Progenitor cell of endocrine pancreas (in vitro differentiated cells): ENCODE results near the gene STPG4. TPM values are rescaled to one million over a fixed set of nuclear protein-coding genes. Genes with fewer than 3 reads are reported as not detected.
A peak's percentile ranks its signal among the peaks of the same experiment; 100 is the strongest.
"Not testable (repeated sequence)": the region's sequence is repeated elsewhere in the genome, so short reads cannot be mapped to it uniquely, and the experiment has no call there.

Experiments
- DNase-seq: peaks from one replicate; pipeline ENCODE4 v3.0.0; 2021; ENCODE audit warnings: low spot score; ENCODE audit not compliant: unreplicated experiment
- H3K27ac Mint-ChIP-seq: 2 replicates; pipeline ENCODE4 v1.8.0; 2021; ENCODE audit warnings: mild to moderate bottlenecking, moderate library complexity, mixed read lengths
- H3K27me3 Mint-ChIP-seq: 2 replicates; pipeline ENCODE4 v1.8.0; 2021; ENCODE audit warnings: mixed read lengths
- H3K36me3 Mint-ChIP-seq: 2 replicates; pipeline ENCODE4 v1.8.0; 2022; ENCODE audit warnings: mixed read lengths; ENCODE audit not compliant: insufficient read depth
- H3K4me1 Mint-ChIP-seq: 2 replicates; pipeline ENCODE4 v1.8.0; 2021; ENCODE audit warnings: low read depth, mixed read lengths
- H3K4me3 Mint-ChIP-seq: 2 replicates; pipeline ENCODE4 v1.8.0; 2021; ENCODE audit warnings: low read depth, mild to moderate bottlenecking, moderate library complexity, mixed read lengths
- H3K9me3 Mint-ChIP-seq: 2 replicates; pipeline ENCODE4 v1.8.0; 2021; ENCODE audit warnings: low read depth, mixed read lengths
- CTCF ChIP-seq: fragments of 200-600 bp; sonication (generic); IDR thresholded peaks from one replicate; pipeline ENCODE4 v1.5.0; 2021; ENCODE audit warnings: antibody characterized with exemption, mild to moderate bottlenecking; ENCODE audit not compliant: unreplicated experiment
- total RNA-seq: library from RNA; stranded (reverse); gene quantifications from 2 replicates; pipeline ENCODE4 v1.2.1, GENCODE V29; 2021

Gene STPG4
- total RNA-seq, 1 donor from 2014 or later = 0.34 TPM

DNA sequence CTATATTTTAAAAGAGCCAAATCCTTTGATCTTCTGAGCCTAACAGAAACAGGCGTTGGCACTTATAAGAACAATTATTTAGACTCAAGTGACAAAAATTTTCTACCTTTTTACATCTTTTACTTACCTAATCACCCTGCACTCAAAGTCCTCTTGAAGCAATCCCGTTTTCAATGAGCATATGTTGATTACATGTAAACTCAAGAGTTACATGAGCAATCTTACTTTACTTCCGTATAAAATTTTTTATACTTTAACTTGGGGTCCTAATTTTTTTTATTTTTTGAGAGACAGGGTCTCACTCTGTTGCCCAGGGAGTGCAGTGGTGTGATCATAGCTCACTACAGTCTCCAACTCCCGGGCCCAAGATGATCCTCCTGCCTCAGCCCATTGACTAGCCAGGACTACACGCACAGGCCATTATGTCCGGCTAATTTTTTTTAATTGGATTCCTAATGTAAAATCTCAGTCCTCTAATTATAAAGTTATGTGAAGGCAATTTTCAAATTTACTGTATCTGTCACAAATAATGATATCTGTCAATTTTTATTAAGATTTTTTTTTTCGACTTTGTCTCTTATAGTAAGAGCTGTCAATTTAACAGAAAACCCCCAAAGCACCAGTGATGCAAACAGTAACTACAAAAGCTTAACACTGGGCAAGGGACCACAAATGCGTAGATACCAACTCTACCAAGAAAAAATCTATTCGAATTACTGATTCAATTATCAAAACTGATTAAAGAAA lies 19.1 kb upstream of the STPG4 start:
- H3K9me3 Mint-ChIP-seq = no peaks in the 10 kb centered on the region
- TF ChIP-seq CTCF = no peak
- peak overlapping the region; percentile 95 for H3K4me3 Mint-ChIP-seq
- peak overlapping the region; percentile 29 for H3K27ac Mint-ChIP-seq
- DNase-seq = no peak
- peaks cover 62% of the 10 kb centered on the region for H3K4me1 Mint-ChIP-seq
- H3K27me3 Mint-ChIP-seq = no peaks in the 10 kb centered on the region
- peaks cover 8% of the 10 kb centered on the region for H3K36me3 Mint-ChIP-seq

DNA sequence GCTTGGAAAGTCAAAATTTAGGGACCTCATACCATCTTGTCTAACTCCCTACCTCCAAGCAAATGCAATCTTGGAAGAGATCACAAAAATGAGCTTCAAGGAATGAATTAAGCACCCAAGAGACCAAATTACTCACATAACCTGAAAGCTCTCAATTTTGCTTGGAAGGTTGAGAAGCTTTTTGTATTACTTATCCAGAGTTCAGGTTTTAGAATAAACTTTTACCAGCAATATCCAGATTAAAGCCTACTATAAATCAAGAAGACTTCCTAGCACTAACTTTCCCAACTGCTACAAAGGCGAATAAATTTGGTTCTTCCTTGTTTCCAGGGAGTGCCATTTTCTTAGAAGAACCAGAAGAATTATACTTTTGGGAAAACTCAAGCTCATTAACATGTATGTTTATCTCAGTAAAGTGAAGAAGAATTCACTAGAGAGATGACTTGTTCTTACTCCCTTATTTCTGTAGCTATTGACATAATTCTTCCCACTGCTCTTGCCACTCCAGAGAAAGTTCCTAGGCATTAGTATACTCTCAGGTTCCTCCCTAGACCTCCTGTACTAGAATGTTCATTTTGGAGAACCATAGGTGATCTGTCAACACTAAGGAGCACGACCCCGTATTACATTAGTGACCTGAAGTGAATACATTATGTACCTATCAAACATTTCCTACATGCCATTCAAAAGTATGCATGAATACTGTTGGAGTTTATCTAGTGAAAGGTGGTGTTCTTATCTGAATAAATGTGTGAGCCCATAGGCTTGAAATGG lies 18.0 kb upstream of the STPG4 start:
- H3K27me3 Mint-ChIP-seq = no peaks in the 10 kb centered on the region
- H3K4me3 Mint-ChIP-seq = peak overlapping the region; percentile 95
- no peaks in the 10 kb centered on the region for H3K9me3 Mint-ChIP-seq
- peak overlapping the region; percentile 6 for H3K27ac Mint-ChIP-seq
- peaks cover 12% of the 10 kb centered on the region for H3K36me3 Mint-ChIP-seq
- H3K4me1 Mint-ChIP-seq = peaks cover 62% of the 10 kb centered on the region
- no peak for TF ChIP-seq CTCF
- no peak for DNase-seq

DNA sequence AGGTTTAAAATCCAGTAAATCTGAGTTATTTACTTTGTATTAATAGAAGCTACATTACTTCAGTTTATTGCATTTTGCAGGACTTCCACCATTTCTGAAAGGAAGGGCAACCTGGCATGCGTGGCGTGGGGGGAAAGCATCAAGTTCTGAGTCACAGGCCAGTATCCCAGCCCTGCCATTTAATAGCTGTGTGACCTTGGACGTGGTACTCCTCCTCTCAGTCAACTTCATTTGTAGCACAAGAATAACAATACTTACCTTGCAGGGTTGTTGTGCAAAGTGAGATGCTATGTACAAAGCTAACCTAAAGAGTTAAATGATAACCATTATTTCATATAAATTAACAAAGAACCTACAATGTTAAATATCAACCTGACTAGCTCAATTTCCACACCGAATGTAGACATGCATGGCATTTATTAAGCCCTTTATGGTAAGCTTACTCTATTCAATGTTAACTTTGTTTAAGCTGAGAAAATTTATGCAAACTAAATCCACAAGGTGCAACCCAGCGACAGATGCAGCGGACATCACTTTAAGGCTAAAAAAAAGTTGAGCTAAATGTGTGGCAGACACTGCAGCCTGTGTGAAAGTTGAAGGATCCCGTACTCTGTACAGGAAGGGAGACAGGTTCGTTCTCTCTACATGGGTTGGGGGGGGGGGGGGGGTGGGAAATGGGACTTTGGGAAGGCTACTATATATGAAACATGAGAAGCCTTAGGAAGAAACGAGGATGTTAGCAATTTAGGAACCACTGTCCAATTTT lies 17.2 kb upstream of the STPG4 start:
- H3K4me3 Mint-ChIP-seq = peak overlapping the region; percentile 53
- no peak for DNase-seq
- peaks cover 60% of the 10 kb centered on the region for H3K4me1 Mint-ChIP-seq
- TF ChIP-seq CTCF = no peak
- H3K36me3 Mint-ChIP-seq = peaks cover 14% of the 10 kb centered on the region
- no peaks in the 10 kb centered on the region for H3K27me3 Mint-ChIP-seq
- H3K27ac Mint-ChIP-seq = peak overlapping the region; percentile 37
- H3K9me3 Mint-ChIP-seq = no peaks in the 10 kb centered on the region

- no peaks in the 10 kb centered on the region for H3K27me3 Mint-ChIP-seq
- H3K9me3 Mint-ChIP-seq = no peaks in the 10 kb centered on the region
- DNase-seq = no peak
- H3K4me1 Mint-ChIP-seq = peaks cover 48% of the 10 kb centered on the region
- TF ChIP-seq CTCF = no peak
- peak overlapping the region; percentile 89 for H3K27ac Mint-ChIP-seq
- H3K4me3 Mint-ChIP-seq = no peak overlapping the region
- H3K36me3 Mint-ChIP-seq = peaks cover 19% of the 10 kb centered on the region
These were observed 14.7 kb upstream of the STPG4 start for GRCh38 chr2:47169784-47170183.

GRCh38 chr2:47168895-47169294 lies 13.8 kb upstream of the STPG4 start:
- H3K27me3 Mint-ChIP-seq, H3K27ac Mint-ChIP-seq, H3K4me3 Mint-ChIP-seq, DNase-seq, H3K9me3 Mint-ChIP-seq: not testable (repeated sequence)
- H3K36me3 Mint-ChIP-seq = peaks cover 23% of the 10 kb centered on the region
- peaks cover 45% of the 10 kb centered on the region for H3K4me1 Mint-ChIP-seq
